Mucosa of descending colon (tissue), 3 donors: ENCODE measurements around the gene GPR17. TPM values are rescaled to one million over a fixed set of nuclear protein-coding genes. Genes with fewer than 3 reads are reported as not detected.

Experiments used
- ATAC-seq: fragments of 200-7000 bp; cut with Tn5 transposase; one replicate; pipeline ENCODE4 v1.9.1; 2020; ENCODE audit warnings: mild to moderate bottlenecking, moderate library complexity
- DNase-seq, 3 donors: peaks; one replicate each; pipeline ENCODE4 v3.0.0-alpha.2; 2020
- H3K36me3 ChIP-seq: fragments of 200-600 bp; one replicate; pipeline ENCODE4 v1.8.0; 2021; ENCODE audit warnings: low read depth, mild to moderate bottlenecking
- H3K4me1 ChIP-seq: fragments of 200-600 bp; one replicate; pipeline ENCODE4 v1.8.0; 2021; ENCODE audit warnings: low read depth, mild to moderate bottlenecking
- H3K4me3 ChIP-seq: fragments of 200-600 bp; one replicate; pipeline ENCODE4 v1.8.0; 2021; ENCODE audit warnings: mild to moderate bottlenecking
- H3K9me3 ChIP-seq: fragments of 200-600 bp; one replicate; pipeline ENCODE4 v1.8.0; 2021; ENCODE audit warnings: mild to moderate bottlenecking
- CTCF ChIP-seq: fragments of 200-600 bp; IDR thresholded peaks from one replicate; pipeline ENCODE4 v1.8.0; 2022; ENCODE audit warnings: antibody characterized with exemption, mild to moderate bottlenecking
- intact Hi-C, 2 donors: fragments of 100-400 bp; cut with DNase I in 1 of 2; cut with micrococcal nuclease in 1 of 2; formaldehyde crosslinking; loops; one replicate each; pipeline versions ENCODE4 v1.11.0 to v1.11.1; 2022; cut with DNase I, micrococcal nuclease
- total RNA-seq, 3 donors: library from RNA; stranded (reverse); fragmentation: NEBNext Ultra II Directional in 2 of 3; extraction: Animal tissue kit (Norgen Biotek cat#: 25700) in 2 of 3; gene quantifications; one replicate each; pipeline versions ENCODE4 v1.2.1 to v1.2.4, GENCODE V29; 2021 to 2023
- donor health status: DM: no; HTN: no; CAD: no; lungs with moderate emphysema.
- donor health status: DM: no; HTN: no; CAD: no.
- donor health status: DM: no; HTN: yes; CAD: no.

GPR17 gene
- total RNA-seq, 3 donors from 2014 or later: 0.51 TPM; not detected in 2

- H3K9me3 ChIP-seq: no peaks in the 10 kb centered on the region
- no peaks in the 10 kb centered on the region for H3K36me3 ChIP-seq
- intact Hi-C loops: loop anchor here in 1 of 2 donors (10.0 kb wide), 1 partner anchor 47 kb away; no protein-coding TSS in a partner anchor
- peak in 2 of 3 donors; percentile 24 to 39 for DNase-seq
- peaks cover 6% of the 10 kb centered on the region for H3K4me1 ChIP-seq
- no peak for TF ChIP-seq CTCF
- no peak overlapping the region for H3K4me3 ChIP-seq
- no peak for ATAC-seq
Observed at GRCh38 chr2:127647242-127648190, 1.6 kb downstream of the GPR17 start.

GRCh38 chr2:127648321-127648720 lies 2.4 kb downstream of the GPR17 start:
- no peak for ATAC-seq
- Histone ChIP-seq H3K36me3 (no peaks in the 10 kb centered on the region), H3K4me3 (no peak overlapping the region), H3K9me3 (no peaks in the 10 kb centered on the region), H3K4me1 (peaks cover 6% of the 10 kb centered on the region)
- DNase-seq: peak in 2 of 3 donors; percentile 18 to 37
- intact Hi-C loops: loop anchor here in 1 of 2 donors (10.0 kb wide), 1 partner anchor 46 kb away; no protein-coding TSS in a partner anchor
- TF ChIP-seq CTCF: no peak

- Histone ChIP-seq H3K4me3 (no peak overlapping the region), H3K4me1 (peaks cover 6% of the 10 kb centered on the region), H3K36me3 (no peaks in the 10 kb centered on the region), H3K9me3 (no peaks in the 10 kb centered on the region)
- ATAC-seq (peak; percentile 6), DNase-seq (peak in 2 of 3 donors; percentile 32 to 49)
- no peak for TF ChIP-seq CTCF
- intact Hi-C loops: loop anchor here in 1 of 2 donors (10.0 kb wide), 1 partner anchor 46 kb away; no protein-coding TSS in a partner anchor
Observed at GRCh38 chr2:127649100-127649611, 3.2 kb downstream of the GPR17 start.

- Histone ChIP-seq H3K4me3 (no peak overlapping the region), H3K4me1 (peaks cover 6% of the 10 kb centered on the region), H3K9me3 (no peaks in the 10 kb centered on the region), H3K36me3 (no peaks in the 10 kb centered on the region)
- ATAC-seq: peak; percentile 88
- intact Hi-C loops: loop anchor here in 1 of 2 donors (10.0 kb wide), 1 partner anchor 45 kb away; no protein-coding TSS in a partner anchor
- DNase-seq: peak; percentile 67 to 96 (median 80)
- peak; percentile 74 for TF ChIP-seq CTCF
Observed at GRCh38 chr2:127649684-127650040, 3.7 kb downstream of the GPR17 start.

- TF ChIP-seq CTCF: no peak
- H3K36me3 ChIP-seq: no peaks in the 10 kb centered on the region
- H3K4me3 ChIP-seq: no peak overlapping the region
- intact Hi-C loops: no loop called here
- H3K4me1 ChIP-seq: peaks cover 6% of the 10 kb centered on the region
- ATAC-seq (no peak), DNase-seq (peak in 2 of 3 donors; percentile 21 to 47)
- H3K9me3 ChIP-seq: no peaks in the 10 kb centered on the region
Observed at GRCh38 chr2:127650041-127650784, 4.3 kb downstream of the GPR17 start.
